ENCODE data around the gene MX2. TPM values are rescaled to one million over a fixed set of nuclear protein-coding genes. Genes with fewer than 3 reads are reported as not detected.

MX2 gene
- total and polyA plus RNA-seq, 2 experiments from 2014 or later, result 5.4 to 9.2 TPM

DNA sequence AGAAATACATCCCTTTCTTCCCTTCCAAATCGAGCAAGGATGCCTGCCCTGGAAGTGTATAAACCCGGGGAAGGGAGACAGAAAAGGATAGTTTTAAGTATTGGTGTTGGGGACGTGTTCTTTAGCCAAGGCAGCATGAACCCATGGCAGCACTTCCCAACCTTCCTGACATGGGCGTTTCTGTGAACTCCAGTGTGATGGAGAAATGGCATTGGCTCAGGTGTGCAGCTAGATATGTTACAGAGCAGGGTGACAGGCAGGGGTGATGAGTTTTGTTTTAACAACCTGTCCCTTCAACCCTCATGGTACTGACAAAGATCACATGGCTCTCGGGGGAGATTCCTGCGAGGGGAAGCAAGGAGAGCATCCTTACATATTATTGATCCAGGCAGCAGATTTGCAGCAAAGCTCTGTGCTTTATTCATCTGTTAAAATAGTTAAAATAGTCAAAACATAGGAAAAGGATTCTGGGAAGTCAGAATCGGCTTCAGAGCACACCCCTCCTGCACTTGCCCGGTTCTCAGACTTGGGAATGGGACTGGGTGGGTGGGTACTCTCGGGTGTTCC is 68.2 kb downstream of the MX2 start:
- no peak overlapping the region for H3K4me3 Mint-ChIP-seq
- no peak for ATAC-seq

More for the DNA sequence above, 68.2 kb downstream of the MX2 start:
- Histone ChIP-seq H3K4me2 (no peak overlapping the region), H3K27me3 (ENCODE audit: insufficient read depth) (peaks cover 36% of the 10 kb centered on the region), H3F3A (replicated peaks; ENCODE audit: low read depth) (no peaks in the 10 kb centered on the region), H3K79me2 (replicated peaks; ENCODE audit: insufficient read depth) (no peaks in the 10 kb centered on the region), H3K4me3 (no peak overlapping the region), H3K9me2 (ENCODE audit: insufficient read depth) (0 out of 2 replicates have a peak, but pooled peaks cover 3% of the 10 kb centered on the region), H3K4me1 (ENCODE audit: insufficient read depth) (peaks cover 6% of the 10 kb centered on the region; the same call in 1 of the 2 replicates), H3K36me3 (ENCODE audit: insufficient read depth) (no peaks in the 10 kb centered on the region), H4K20me1 (replicated peaks; ENCODE audit: insufficient read depth) (no peaks in the 10 kb centered on the region), H3K27ac (ENCODE audit: low read depth) (no peak overlapping the region), H2AFZ (no peak overlapping the region)
- peaks cover 12% of the 10 kb centered on the region; the same call in 2 of the 3 replicates for H3K4me1 Mint-ChIP-seq
- TF ChIP-seq POLR2AphosphoS5 (IDR thresholded peaks at IDR 0.05; ENCODE audit: low read depth) (no peak), EZH2 (IDR thresholded peaks at IDR 0.05; ENCODE audit: low read depth, unreplicated experiment) (no peak), CREB1 (CRISPR knock-in tag; IDR thresholded peaks at IDR 0.05; ENCODE audit: low read depth) (no peak), EZH2phosphoT487 (IDR thresholded peaks at IDR 0.05; ENCODE audit: unreplicated experiment) (no peak), STAT1 (IDR thresholded peaks at IDR 0.05; ENCODE audit: unreplicated experiment) (no peak), NANOG (IDR thresholded peaks at IDR 0.05; ENCODE audit: borderline replicate concordance) (no peak), JUNB (IDR thresholded peaks at IDR 0.05; ENCODE audit: unreplicated experiment) (no peak), ZNF331 (CRISPR knock-in tag; IDR thresholded peaks at IDR 0.05; ENCODE audit: low read depth) (no peak)
- TF ChIP-seq, protein P1, sequence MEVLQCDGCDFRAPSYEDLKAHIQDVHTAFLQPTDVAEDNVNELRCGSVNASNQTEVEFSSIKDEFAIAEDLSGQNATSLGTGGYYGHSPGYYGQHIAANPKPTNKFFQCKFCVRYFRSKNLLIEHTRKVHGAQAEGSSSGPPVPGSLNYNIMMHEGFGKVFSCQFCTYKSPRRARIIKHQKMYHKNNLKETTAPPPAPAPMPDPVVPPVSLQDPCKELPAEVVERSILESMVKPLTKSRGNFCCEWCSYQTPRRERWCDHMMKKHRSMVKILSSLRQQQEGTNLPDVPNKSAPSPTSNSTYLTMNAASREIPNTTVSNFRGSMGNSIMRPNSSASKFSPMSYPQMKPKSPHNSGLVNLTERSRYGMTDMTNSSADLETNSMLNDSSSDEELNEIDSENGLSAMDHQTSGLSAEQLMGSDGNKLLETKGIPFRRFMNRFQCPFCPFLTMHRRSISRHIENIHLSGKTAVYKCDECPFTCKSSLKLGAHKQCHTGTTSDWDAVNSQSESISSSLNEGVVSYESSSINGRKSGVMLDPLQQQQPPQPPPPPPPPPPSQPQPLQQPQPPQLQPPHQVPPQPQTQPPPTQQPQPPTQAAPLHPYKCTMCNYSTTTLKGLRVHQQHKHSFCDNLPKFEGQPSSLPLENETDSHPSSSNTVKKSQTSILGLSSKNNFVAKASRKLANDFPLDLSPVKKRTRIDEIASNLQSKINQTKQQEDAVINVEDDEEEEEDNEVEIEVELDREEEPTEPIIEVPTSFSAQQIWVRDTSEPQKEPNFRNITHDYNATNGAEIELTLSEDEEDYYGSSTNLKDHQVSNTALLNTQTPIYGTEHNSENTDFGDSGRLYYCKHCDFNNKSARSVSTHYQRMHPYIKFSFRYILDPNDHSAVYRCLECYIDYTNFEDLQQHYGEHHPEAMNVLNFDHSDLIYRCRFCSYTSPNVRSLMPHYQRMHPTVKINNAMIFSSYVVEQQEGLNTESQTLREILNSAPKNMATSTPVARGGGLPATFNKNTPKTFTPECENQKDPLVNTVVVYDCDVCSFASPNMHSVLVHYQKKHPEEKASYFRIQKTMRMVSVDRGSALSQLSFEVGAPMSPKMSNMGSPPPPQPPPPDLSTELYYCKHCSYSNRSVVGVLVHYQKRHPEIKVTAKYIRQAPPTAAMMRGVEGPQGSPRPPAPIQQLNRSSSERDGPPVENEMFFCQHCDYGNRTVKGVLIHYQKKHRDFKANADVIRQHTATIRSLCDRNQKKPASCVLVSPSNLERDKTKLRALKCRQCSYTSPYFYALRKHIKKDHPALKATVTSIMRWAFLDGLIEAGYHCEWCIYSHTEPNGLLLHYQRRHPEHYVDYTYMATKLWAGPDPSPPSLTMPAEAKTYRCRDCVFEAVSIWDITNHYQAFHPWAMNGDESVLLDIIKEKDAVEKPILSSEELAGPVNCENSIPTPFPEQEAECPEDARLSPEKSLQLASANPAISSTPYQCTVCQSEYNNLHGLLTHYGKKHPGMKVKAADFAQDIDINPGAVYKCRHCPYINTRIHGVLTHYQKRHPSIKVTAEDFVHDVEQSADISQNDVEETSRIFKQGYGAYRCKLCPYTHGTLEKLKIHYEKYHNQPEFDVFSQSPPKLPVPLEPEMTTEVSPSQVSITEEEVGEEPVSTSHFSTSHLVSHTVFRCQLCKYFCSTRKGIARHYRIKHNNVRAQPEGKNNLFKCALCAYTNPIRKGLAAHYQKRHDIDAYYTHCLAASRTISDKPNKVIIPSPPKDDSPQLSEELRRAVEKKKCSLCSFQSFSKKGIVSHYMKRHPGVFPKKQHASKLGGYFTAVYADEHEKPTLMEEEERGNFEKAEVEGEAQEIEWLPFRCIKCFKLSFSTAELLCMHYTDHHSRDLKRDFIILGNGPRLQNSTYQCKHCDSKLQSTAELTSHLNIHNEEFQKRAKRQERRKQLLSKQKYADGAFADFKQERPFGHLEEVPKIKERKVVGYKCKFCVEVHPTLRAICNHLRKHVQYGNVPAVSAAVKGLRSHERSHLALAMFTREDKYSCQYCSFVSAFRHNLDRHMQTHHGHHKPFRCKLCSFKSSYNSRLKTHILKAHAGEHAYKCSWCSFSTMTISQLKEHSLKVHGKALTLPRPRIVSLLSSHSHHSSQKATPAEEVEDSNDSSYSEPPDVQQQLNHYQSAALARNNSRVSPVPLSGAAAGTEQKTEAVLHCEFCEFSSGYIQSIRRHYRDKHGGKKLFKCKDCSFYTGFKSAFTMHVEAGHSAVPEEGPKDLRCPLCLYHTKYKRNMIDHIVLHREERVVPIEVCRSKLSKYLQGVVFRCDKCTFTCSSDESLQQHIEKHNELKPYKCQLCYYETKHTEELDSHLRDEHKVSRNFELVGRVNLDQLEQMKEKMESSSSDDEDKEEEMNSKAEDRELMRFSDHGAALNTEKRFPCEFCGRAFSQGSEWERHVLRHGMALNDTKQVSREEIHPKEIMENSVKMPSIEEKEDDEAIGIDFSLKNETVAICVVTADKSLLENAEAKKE (CRISPR knock-in tag; IDR thresholded peaks at IDR 0.05), result no peak
- TF ChIP-seq, protein P2, sequence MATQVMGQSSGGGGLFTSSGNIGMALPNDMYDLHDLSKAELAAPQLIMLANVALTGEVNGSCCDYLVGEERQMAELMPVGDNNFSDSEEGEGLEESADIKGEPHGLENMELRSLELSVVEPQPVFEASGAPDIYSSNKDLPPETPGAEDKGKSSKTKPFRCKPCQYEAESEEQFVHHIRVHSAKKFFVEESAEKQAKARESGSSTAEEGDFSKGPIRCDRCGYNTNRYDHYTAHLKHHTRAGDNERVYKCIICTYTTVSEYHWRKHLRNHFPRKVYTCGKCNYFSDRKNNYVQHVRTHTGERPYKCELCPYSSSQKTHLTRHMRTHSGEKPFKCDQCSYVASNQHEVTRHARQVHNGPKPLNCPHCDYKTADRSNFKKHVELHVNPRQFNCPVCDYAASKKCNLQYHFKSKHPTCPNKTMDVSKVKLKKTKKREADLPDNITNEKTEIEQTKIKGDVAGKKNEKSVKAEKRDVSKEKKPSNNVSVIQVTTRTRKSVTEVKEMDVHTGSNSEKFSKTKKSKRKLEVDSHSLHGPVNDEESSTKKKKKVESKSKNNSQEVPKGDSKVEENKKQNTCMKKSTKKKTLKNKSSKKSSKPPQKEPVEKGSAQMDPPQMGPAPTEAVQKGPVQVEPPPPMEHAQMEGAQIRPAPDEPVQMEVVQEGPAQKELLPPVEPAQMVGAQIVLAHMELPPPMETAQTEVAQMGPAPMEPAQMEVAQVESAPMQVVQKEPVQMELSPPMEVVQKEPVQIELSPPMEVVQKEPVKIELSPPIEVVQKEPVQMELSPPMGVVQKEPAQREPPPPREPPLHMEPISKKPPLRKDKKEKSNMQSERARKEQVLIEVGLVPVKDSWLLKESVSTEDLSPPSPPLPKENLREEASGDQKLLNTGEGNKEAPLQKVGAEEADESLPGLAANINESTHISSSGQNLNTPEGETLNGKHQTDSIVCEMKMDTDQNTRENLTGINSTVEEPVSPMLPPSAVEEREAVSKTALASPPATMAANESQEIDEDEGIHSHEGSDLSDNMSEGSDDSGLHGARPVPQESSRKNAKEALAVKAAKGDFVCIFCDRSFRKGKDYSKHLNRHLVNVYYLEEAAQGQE (IDR thresholded peaks at IDR 0.05; ENCODE audit: unreplicated experiment), result no peak
- TF ChIP-seq, protein P3, sequence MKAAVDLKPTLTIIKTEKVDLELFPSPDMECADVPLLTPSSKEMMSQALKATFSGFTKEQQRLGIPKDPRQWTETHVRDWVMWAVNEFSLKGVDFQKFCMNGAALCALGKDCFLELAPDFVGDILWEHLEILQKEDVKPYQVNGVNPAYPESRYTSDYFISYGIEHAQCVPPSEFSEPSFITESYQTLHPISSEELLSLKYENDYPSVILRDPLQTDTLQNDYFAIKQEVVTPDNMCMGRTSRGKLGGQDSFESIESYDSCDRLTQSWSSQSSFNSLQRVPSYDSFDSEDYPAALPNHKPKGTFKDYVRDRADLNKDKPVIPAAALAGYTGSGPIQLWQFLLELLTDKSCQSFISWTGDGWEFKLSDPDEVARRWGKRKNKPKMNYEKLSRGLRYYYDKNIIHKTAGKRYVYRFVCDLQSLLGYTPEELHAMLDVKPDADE (IDR thresholded peaks at IDR 0.05), result no peak
- TF ChIP-seq, protein P4, sequence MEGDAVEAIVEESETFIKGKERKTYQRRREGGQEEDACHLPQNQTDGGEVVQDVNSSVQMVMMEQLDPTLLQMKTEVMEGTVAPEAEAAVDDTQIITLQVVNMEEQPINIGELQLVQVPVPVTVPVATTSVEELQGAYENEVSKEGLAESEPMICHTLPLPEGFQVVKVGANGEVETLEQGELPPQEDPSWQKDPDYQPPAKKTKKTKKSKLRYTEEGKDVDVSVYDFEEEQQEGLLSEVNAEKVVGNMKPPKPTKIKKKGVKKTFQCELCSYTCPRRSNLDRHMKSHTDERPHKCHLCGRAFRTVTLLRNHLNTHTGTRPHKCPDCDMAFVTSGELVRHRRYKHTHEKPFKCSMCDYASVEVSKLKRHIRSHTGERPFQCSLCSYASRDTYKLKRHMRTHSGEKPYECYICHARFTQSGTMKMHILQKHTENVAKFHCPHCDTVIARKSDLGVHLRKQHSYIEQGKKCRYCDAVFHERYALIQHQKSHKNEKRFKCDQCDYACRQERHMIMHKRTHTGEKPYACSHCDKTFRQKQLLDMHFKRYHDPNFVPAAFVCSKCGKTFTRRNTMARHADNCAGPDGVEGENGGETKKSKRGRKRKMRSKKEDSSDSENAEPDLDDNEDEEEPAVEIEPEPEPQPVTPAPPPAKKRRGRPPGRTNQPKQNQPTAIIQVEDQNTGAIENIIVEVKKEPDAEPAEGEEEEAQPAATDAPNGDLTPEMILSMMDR (conservative IDR thresholded peaks at IDR 0.05; ENCODE audit: low read depth in 2 of 2), result no peak
- DNase-seq (ENCODE audit: low spot score), result no peak
- H3K9me3 Mint-ChIP-seq, result no peaks in the 10 kb centered on the region; the same call in 2 of the 3 replicates
- H3K27me3 Mint-ChIP-seq (ENCODE audit: insufficient read depth, low read depth, poor library complexity), result peaks cover 29% of the 10 kb centered on the region
- no peak overlapping the region for H3K27ac Mint-ChIP-seq
- H3K36me3 Mint-ChIP-seq (ENCODE audit: low read depth), result no peaks in the 10 kb centered on the region
